ENCODE data around the gene ADCY10.

ADCY10 gene

GRCh38 chr1:167781558-167781957 is 132.4 kb downstream of the ADCY10 start:
- TF ChIP-seq, protein P1, sequence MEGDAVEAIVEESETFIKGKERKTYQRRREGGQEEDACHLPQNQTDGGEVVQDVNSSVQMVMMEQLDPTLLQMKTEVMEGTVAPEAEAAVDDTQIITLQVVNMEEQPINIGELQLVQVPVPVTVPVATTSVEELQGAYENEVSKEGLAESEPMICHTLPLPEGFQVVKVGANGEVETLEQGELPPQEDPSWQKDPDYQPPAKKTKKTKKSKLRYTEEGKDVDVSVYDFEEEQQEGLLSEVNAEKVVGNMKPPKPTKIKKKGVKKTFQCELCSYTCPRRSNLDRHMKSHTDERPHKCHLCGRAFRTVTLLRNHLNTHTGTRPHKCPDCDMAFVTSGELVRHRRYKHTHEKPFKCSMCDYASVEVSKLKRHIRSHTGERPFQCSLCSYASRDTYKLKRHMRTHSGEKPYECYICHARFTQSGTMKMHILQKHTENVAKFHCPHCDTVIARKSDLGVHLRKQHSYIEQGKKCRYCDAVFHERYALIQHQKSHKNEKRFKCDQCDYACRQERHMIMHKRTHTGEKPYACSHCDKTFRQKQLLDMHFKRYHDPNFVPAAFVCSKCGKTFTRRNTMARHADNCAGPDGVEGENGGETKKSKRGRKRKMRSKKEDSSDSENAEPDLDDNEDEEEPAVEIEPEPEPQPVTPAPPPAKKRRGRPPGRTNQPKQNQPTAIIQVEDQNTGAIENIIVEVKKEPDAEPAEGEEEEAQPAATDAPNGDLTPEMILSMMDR (IDR thresholded peaks at IDR 0.05; ENCODE audit: low read depth, low read length) = no peak
- no peak for DNase-seq (ENCODE audit: extremely low read depth, low read depth)

DNA sequence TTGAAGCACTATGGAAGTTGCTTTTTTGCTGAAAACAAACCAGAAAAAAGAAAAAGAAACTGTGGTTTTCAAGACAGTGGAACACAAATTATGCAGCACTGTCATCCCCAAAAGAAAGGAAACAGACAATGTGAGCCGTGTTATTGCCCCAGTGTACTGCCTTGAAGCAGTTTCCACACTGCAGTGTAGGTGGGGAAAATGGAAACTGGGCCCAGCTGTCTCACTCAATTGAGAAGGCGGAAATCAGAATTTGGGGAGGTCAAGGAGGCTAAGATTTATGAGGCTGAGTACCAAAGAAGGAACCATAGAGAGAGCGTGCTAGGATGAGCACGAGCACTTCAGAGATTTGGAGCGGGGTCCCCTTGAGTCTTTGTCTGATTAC is 136.7 kb downstream of the ADCY10 start:
- no peak for DNase-seq (ENCODE audit: extremely low read depth, low read depth)
- TF ChIP-seq, protein P1 (IDR thresholded peaks at IDR 0.05; ENCODE audit: low read depth, low read length) = no peak

- TF ChIP-seq, protein P1 (IDR thresholded peaks at IDR 0.05; ENCODE audit: low read depth, low read length) = no peak
- DNase-seq (ENCODE audit: extremely low read depth, low read depth) = no peak
These were observed 137.2 kb downstream of the ADCY10 start for GRCh38 chr1:167776616-167777268.

- peak; percentile 37 for DNase-seq (ENCODE audit: extremely low read depth, low read depth)
- TF ChIP-seq, protein P1 (IDR thresholded peaks at IDR 0.05; ENCODE audit: low read depth, low read length) = no peak
These were observed 137.8 kb downstream of the ADCY10 start for GRCh38 chr1:167776151-167776550.

- no peak for DNase-seq (ENCODE audit: extremely low read depth, low read depth)
These were observed 138.8 kb downstream of the ADCY10 start for GRCh38 chr1:167775178-167775577.

DNA sequence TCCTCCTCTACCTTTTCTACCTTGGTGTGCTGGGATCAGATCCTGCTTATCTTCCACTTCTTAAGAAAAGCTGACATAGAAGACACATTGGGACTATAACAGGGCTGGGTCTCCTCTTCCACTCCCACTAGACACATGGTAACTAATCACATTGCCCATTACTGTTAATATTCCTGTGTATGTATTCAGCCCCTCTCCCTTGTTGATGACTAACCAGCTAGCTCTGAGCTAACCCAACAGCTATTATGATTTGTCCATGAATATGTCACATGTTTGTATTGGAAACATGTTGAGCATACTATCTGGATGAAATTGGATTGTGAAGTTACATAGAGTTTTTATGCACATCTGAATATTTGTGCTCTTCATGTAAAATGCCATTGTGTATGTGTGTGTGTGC is 139.2 kb downstream of the ADCY10 start:
- DNase-seq (ENCODE audit: extremely low read depth, low read depth) = no peak
- TF ChIP-seq, protein P1 (IDR thresholded peaks at IDR 0.05; ENCODE audit: low read depth, low read length) = no peak

More at GRCh38 chr1:167775178-167775577, 138.8 kb downstream of the ADCY10 start:
- TF ChIP-seq, protein P1 (IDR thresholded peaks at IDR 0.05; ENCODE audit: low read depth, low read length) = no peak

GRCh38 chr1:167773516-167773915 is 140.4 kb downstream of the ADCY10 start:
- no peak for DNase-seq (ENCODE audit: extremely low read depth, low read depth)
- TF ChIP-seq, protein P1 (IDR thresholded peaks at IDR 0.05; ENCODE audit: low read depth, low read length) = no peak
